ENCODE measurements around the gene UBN2.

Gene UBN2

GRCh38 chr7:139231513-139232376, 708 bp downstream of the UBN2 start:
- DNase-seq = peak; percentile 59

DNA sequence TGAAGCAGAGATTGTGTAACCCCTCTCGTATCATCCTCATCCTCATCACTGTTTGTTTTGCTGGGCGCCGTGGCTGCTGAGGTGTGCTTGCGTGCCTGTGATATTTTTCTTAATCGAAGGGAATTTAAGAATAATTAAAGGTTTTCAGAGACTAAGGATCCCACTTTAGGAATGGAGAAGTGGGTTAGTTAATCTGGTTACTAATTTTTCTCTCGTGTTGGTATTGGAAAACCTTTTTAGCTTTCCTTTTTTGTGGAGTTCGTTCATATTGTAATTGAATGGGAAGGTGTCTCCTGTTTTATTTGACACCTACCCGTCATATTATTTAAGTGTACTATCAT, 1.3 kb downstream of the UBN2 start:
- no peak for DNase-seq

- no peak for DNase-seq
Measured at GRCh38 chr7:139232904-139233303, 1.9 kb downstream of the UBN2 start.

- DNase-seq = no peak
Measured at GRCh38 chr7:139241258-139241657, 10.2 kb downstream of the UBN2 start.

DNA sequence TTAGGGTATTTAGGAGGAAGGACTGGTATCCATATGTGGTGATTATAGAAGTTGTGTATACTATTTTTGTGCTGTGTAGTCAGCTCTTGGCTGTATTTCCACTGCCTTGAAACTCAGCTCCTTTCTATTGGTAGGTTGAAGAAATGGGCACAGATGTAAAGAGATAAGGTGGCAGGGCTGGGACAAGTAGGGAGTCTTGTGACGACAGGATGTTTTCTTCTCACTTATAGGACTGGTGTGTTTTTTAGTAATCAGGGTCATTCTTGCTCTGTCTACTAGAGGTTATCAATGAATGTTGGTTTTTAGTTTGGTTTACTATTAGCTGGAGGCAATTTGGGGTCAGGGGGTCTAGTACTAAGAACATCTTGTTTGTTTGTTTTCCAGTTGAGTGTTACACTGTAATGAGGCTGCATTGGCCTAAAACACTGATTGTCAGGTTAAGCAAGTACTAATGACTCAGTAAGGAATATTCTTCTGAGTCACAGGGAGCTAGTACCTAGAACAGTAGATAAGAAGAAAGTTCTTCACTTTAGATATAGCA, 11.8 kb downstream of the UBN2 start:
- no peak for DNase-seq

DNA sequence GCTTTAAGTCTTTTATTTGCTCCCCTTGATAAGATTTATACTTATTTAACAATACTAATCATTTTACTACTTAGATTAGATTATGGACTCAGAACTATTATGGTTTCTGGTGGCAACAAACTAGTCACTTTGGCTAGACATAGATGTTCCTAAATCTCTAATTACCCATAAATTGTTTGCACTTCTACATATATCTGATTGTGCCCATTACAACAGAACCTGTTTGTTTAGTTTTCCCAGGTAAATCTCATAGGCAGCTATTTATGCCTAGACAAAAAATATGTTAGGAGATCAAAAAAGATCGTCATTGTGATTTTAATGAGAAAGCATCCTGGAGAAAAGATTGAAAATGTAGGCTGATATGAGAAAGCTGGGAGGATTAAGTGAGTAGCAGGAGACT, 14.4 kb downstream of the UBN2 start:
- DNase-seq = no peak

GRCh38 chr7:139246494-139246893, 15.5 kb downstream of the UBN2 start:
- DNase-seq = no peak

DNA sequence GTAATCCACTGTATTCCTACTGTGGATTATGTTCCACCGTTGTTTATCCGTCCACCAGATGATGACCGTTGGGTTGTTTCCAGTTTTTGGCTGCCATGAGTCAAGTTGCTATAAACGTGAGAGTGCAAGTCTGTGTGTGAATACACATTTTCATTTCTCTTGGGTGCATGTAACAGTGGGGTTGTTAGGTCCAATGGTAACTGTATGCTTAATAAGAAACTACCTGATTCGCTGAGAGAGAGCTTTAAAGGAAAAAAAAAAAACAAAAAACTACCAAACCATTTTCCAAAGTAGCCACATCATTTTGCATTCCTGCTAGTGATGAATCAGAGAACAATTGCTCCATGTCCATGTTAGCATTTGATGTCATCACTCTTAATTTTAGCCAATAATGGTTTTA, 15.9 kb downstream of the UBN2 start:
- no peak for DNase-seq

- no peak for DNase-seq
Measured at GRCh38 chr7:139249179-139249810, 18.3 kb downstream of the UBN2 start.

GRCh38 chr7:139252451-139252850, 21.4 kb downstream of the UBN2 start:
- no peak for DNase-seq

- no peak for DNase-seq
Measured at GRCh38 chr7:139254281-139254680, 23.2 kb downstream of the UBN2 start.

DNA sequence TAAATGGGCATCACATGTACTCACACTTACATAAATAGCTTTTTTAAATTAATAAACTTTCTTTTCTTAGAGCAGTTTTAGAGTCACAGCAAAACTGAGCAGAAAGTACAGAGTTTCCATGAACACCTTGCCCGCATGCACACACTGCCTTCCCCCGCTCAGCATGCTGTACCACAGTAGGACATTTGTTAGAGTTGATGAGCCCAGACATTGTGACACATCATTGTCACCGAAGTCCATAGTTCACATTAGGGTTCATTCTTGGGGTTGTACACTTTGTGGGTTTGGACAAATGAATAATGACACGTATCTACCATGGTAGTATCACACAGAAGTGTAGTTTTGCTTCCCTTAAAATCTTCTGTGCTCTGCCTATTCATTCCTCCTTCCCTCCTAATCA, 23.7 kb downstream of the UBN2 start:
- no peak for DNase-seq

DNA sequence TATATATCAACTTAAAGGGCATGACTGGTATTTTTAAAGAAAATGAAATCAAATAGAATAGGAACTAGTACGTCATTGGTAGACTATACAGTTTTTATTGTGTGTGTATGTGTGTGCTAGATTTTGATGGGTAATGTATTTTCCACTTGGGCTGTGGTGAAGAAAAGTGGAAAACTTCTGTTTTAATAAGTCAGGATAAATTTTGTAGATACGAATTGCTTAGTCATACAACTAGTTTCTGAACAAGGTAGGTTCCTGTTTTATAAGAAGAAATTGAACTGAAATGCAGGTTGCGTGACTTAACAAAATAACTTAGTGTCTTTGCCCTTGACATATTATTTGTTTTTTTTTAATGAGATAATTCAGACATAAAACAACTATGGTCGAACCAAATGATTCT, 24.3 kb downstream of the UBN2 start:
- no peak for DNase-seq

DNA sequence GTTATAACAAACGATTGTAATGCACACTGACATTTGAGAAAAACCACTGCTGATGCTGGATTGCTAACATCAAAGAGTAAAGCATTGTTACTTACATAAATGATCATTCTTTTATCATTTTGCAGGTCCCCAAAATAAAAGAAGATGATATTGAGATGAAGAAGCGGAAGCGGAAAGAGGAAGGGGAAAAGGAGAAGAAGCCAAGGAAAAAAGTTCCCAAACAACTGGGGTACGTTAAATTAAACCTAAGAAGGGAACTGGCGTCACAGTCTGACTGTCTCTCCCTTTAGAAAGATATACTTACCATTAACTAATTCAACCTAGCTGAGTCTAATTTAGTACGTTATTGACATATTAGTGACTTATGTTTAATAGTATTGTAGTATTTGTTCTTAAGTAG, 28.1 kb downstream of the UBN2 start:
- no peak for DNase-seq

GRCh38 chr7:139264220-139264619, 33.2 kb downstream of the UBN2 start:
- DNase-seq = no peak

DNA sequence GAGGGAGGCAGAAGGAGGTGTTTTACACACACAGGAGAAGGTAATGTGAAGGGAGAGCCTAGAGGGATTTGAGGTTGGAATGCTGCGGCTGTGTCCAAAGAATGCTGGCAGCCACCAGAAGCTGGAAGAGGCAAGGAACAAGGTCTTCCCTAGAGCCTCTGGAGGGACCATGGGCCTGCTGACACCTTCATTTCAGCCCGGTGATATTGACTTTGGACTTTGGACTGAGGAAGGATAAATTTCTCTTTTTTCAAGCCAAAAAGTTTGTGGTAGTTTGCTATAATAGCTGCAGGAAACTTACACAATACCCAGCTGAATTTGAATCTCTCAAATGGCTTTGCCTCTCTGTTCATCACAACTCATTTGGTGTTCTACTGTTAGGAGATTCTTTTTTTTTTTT, 34.6 kb downstream of the UBN2 start:
- no peak for DNase-seq

DNA sequence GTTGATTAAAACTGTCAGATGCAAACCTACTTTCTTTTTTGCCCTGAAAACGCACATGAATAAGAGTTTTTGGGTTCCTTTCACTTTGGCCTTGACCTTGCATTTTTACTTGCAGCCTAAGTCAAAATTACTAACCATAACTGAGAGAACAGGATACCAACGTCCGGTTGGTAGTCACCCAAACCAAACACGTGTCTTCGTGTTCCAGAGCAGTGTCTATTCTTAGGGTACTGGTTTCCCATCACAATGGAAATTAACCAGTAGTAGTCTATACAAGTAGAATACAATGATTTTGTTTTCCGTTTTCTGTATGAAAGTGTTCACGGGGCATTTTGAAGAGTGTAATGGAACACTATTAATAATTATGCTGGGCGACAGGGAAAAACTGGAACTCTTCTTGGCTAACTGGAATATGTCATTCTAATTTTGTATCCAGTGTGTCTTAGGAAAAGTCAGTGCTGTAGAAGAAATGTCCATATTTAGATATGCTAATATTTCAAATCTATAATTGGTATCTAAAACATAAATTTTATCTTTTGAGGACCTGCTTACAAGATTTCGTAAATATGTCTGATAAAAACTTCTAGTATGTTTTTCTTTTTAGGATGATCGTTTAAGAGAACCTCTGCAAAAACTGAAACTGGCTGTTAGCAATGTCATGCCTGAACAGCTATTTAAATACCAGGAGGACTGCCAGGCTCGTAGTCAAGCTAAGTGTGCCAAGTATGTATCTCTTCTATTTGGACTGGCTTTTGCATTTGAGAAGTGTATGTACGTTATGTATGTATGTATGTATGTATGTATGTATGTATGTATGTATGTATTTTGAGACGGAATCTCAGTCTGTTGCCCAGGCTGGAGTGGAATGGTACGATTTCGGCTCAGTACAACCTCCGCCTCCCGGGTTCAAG, 40.9 kb downstream of the UBN2 start:
- DNase-seq = no peak

GRCh38 chr7:139284252-139284896, 53.3 kb downstream of the UBN2 start:
- DNase-seq = no peak

- DNase-seq = no peak
Measured at GRCh38 chr7:139286144-139286543, 55.1 kb downstream of the UBN2 start.

GRCh38 chr7:139292821-139293220, 61.8 kb downstream of the UBN2 start:
- DNase-seq = no peak

DNA sequence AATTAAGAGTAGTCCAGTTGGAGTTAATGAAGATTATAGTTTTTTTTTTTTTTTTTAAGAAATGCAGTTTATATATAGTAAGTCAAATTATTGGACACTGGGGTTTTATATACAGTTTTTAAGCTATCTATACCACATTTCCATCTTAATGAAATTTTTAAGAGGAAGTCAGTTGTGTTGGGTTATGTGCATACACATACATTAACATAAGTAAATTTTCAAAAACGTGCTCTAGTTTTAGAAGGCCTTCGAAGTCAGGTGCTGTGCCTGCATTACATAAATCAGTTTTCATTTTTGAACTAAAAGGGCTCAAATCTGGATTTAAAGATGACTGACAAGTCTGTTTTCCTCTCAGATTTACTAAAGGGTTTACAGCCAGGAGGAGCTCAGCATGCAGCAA, 62.5 kb downstream of the UBN2 start:
- no peak for DNase-seq

DNA sequence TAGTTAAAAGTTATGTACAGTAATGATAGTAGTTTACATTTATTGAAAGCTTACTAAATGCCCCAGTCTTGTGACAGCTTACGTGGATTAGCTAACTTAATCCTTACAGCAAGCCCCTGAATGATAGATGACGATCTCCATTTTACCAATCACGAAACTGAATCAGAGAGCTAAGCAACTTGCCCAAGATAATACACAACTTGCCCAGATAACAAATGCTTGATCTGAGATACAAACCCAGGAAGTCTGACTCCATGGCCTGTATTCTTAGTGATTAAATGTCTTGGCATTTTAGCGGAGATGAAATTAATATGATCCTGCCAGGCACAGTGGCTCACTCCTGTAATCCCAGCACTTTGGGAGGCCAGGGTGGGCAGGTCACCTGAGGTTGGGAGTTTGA, 63.2 kb downstream of the UBN2 start:
- DNase-seq = no peak
